ENCODE measurements around the gene MITF. TPM values are rescaled to one million over a fixed set of nuclear protein-coding genes. Genes with fewer than 3 reads are reported as not detected.
A peak's percentile ranks its signal among the peaks of the same experiment; 100 is the strongest.

The MITF gene
- total RNA-seq, 1 experiment from 2014 or later = 40.3 TPM

GRCh38 chr3:69768438-69768837, 29.2 kb downstream of the MITF start:
- no peaks in the 10 kb centered on the region for H3K36me3 Mint-ChIP-seq (ENCODE audit: insufficient read depth, unreplicated experiment)
- CTCF ChIA-PET = no interaction called here
- intact Hi-C loops (cut with micrococcal nuclease; ENCODE audit: unreplicated experiment) = no loop called here
- H3K4me3 Mint-ChIP-seq (ENCODE audit: low read depth, unreplicated experiment) = no peak overlapping the region
- DNase-seq = no peak
- no peak overlapping the region for H3K27ac Mint-ChIP-seq (ENCODE audit: unreplicated experiment)
- no peaks in the 10 kb centered on the region for H3K27me3 Mint-ChIP-seq (ENCODE audit: unreplicated experiment)
- BruUV-seq (replicated peaks) = no TSS peak
- TF ChIP-seq, protein P1, sequence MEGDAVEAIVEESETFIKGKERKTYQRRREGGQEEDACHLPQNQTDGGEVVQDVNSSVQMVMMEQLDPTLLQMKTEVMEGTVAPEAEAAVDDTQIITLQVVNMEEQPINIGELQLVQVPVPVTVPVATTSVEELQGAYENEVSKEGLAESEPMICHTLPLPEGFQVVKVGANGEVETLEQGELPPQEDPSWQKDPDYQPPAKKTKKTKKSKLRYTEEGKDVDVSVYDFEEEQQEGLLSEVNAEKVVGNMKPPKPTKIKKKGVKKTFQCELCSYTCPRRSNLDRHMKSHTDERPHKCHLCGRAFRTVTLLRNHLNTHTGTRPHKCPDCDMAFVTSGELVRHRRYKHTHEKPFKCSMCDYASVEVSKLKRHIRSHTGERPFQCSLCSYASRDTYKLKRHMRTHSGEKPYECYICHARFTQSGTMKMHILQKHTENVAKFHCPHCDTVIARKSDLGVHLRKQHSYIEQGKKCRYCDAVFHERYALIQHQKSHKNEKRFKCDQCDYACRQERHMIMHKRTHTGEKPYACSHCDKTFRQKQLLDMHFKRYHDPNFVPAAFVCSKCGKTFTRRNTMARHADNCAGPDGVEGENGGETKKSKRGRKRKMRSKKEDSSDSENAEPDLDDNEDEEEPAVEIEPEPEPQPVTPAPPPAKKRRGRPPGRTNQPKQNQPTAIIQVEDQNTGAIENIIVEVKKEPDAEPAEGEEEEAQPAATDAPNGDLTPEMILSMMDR (IDR thresholded peaks at IDR 0.05; ENCODE audit: unreplicated experiment) = no peak
- H3K4me1 Mint-ChIP-seq (ENCODE audit: low read depth, unreplicated experiment) = peaks cover 75% of the 10 kb centered on the region
- no peaks in the 10 kb centered on the region for H3K9me3 Mint-ChIP-seq (ENCODE audit: low read depth, unreplicated experiment)

DNA sequence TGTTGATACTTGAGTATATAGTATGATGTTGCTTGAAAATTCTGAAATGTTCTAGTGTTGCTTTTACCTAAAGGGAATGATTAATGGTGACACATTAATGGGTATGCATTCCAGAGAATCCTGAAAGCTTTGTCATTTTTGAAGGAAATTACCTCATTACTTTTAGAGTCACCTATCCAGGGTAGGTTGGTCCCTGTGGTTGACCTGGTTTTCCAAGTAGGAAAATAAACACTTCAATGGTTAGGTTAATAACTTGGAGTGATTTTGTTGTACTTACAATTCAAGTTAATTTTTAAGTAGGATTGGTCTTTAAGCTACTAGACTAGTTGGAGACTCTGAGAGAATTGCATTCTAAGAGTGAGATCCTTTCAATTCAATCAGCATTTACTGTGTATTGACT, 31.0 kb downstream of the MITF start:
- peak overlapping the region; percentile 75 for H3K27ac Mint-ChIP-seq (ENCODE audit: unreplicated experiment)
- DNase-seq = peak; percentile 23
- H3K4me3 Mint-ChIP-seq (ENCODE audit: low read depth, unreplicated experiment) = peak overlapping the region; percentile 48
- H3K36me3 Mint-ChIP-seq (ENCODE audit: insufficient read depth, unreplicated experiment) = no peaks in the 10 kb centered on the region
- peaks cover 3% of the 10 kb centered on the region for H3K9me3 Mint-ChIP-seq (ENCODE audit: low read depth, unreplicated experiment)
- TF ChIP-seq, protein P1 (IDR thresholded peaks at IDR 0.05; ENCODE audit: unreplicated experiment) = no peak
- CTCF ChIA-PET = interaction anchor here (0.5 to 0.7 kb wide), 2 partner anchors 66 to 541 kb away, joined by 3 read pairs; no protein-coding TSS in a partner anchor
- peaks cover 58% of the 10 kb centered on the region for H3K4me1 Mint-ChIP-seq (ENCODE audit: low read depth, unreplicated experiment)
- BruUV-seq (replicated peaks) = no TSS peak
- intact Hi-C loops (cut with micrococcal nuclease; ENCODE audit: unreplicated experiment) = loop anchor here (1.0 kb wide), 1 partner anchor 15 kb away; no protein-coding TSS in a partner anchor
- H3K27me3 Mint-ChIP-seq (ENCODE audit: unreplicated experiment) = no peaks in the 10 kb centered on the region

DNA sequence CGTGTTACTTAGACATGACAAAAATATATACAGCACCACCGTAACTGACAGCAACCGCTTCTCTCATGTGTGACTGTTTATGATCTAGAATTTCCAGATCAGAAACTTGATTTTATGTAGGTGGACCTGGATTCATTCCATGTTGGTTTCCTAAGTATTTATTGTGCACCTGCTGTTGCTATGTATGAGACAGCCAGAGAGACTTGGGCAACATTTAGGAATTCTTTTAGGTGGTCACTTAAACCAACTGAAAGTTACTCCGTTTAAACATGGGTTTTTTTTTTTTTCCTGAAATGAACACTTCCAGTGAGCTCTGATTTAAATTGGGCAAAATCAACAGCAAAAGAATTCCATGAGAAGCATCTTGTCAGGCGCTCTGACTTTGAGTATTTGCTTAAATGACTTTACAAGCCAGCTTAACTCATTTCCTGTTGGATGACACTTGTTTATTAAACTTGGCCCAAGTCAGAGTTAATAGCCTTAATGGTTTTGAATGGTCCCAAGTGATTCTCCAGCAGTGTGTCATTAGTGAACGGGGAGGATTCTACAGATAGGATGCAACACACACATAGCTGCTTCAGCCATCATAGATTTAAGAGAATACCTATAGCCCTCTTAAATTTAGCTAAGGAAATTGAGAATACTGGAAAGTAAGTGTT, 31.8 kb downstream of the MITF start:
- Mint-ChIP-seq H3K27me3 (ENCODE audit: unreplicated experiment) (no peaks in the 10 kb centered on the region), H3K36me3 (ENCODE audit: insufficient read depth, unreplicated experiment) (no peaks in the 10 kb centered on the region), H3K9me3 (ENCODE audit: low read depth, unreplicated experiment) (peaks cover 3% of the 10 kb centered on the region), H3K4me3 (ENCODE audit: low read depth, unreplicated experiment) (peak overlapping the region; percentile 48), H3K27ac (ENCODE audit: unreplicated experiment) (peak overlapping the region; percentile 75), H3K4me1 (ENCODE audit: low read depth, unreplicated experiment) (peaks cover 58% of the 10 kb centered on the region)
- BruUV-seq (replicated peaks) = no TSS peak
- no peak for DNase-seq
- intact Hi-C loops (cut with micrococcal nuclease; ENCODE audit: unreplicated experiment) = loop anchor here (1.0 kb wide), 1 partner anchor 14 kb away; no protein-coding TSS in a partner anchor
- CTCF ChIA-PET = interaction anchor here (0.7 kb wide), 1 partner anchor 65 kb away, joined by 3 read pairs; no protein-coding TSS in a partner anchor
- TF ChIP-seq, protein P1 (IDR thresholded peaks at IDR 0.05; ENCODE audit: unreplicated experiment) = no peak

GRCh38 chr3:69772152-69772867, 33.0 kb downstream of the MITF start:
- no peaks in the 10 kb centered on the region for H3K36me3 Mint-ChIP-seq (ENCODE audit: insufficient read depth, unreplicated experiment)
- peaks cover 56% of the 10 kb centered on the region for H3K4me1 Mint-ChIP-seq (ENCODE audit: low read depth, unreplicated experiment)

More at GRCh38 chr3:69772152-69772867, 33.0 kb downstream of the MITF start:
- Mint-ChIP-seq H3K27ac (ENCODE audit: unreplicated experiment) (no peak overlapping the region), H3K27me3 (ENCODE audit: unreplicated experiment) (no peaks in the 10 kb centered on the region), H3K4me3 (ENCODE audit: low read depth, unreplicated experiment) (no peak overlapping the region), H3K9me3 (ENCODE audit: low read depth, unreplicated experiment) (peaks cover 3% of the 10 kb centered on the region)
- TF ChIP-seq, protein P1 (IDR thresholded peaks at IDR 0.05; ENCODE audit: unreplicated experiment) = no peak
- intact Hi-C loops (cut with micrococcal nuclease; ENCODE audit: unreplicated experiment) = no loop called here
- BruUV-seq (replicated peaks) = no TSS peak
- CTCF ChIA-PET = no interaction called here
- no peak for DNase-seq

All from Calu3 (cell line).